ENCODE data around the gene RNF44. TPM values are rescaled to one million over a fixed set of nuclear protein-coding genes. Genes with fewer than 3 reads are reported as not detected.

RNF44 gene
- total RNA-seq, 1 experiment from 2014 or later: 5.6 TPM

DNA sequence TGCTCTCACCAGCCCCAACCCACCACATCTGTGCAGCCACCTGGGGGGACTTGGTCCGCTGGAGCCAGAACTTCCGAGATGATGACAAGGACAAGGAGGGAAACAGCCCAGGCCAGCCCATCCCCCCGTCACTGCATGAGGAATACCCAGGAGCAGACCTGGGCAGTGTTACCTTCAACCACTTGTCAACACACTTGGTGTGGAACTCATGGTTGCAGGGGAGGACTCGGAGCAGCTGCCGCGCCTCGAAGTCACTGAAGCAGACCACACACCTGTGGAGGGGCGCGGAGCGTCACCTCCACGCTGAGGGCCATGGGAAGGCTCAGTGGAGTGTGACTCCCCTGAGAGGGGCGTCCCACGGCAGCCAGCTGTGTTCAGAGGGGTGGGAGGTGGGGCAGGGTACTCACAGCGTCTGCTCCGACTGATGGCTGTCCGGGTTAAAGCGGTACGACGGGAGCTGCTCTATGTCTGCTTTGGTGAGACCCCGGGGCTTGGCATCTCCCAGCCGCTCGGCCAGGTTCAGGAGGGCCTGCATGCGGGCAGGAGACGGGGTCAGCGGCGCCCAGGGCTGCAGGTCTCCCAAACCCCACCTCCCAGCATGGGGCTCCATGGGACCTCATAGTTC, 8.0 kb downstream of the RNF44 start:
- Histone ChIP-seq H3K27me3 (replicated peaks) (no peaks in the 10 kb centered on the region), H3K36me3 (peaks cover 31% of the 10 kb centered on the region), H3K4me1 (replicated peaks) (peaks cover 35% of the 10 kb centered on the region), H3K4me3 (no peak overlapping the region), H3K27ac (no peak overlapping the region), H3K9me3 (replicated peaks) (no peaks in the 10 kb centered on the region)
- DNase-seq (ENCODE audit: low read depth in 1 of 2, low spot score in 2 of 2): no peak

DNA sequence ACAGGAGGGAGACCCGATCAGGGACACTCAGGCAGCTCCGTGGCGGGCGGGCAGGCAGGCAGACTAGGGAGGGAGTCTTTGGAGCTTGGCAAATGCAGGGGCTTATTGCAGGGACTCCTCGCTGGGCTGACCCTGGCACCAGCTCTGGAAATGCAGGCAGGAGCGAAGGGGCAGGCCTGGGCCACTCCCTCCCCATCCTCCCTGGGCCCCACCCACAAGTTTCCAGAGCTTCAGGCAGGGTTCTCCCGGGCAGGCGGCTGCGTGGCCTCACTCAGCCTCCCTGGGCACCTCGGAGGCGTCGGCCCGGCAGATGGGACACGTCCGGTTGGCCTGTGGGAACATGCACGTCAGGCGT, 8.5 kb downstream of the RNF44 start:
- Histone ChIP-seq H3K27ac (no peak overlapping the region), H3K4me3 (no peak overlapping the region), H3K9me3 (replicated peaks) (no peaks in the 10 kb centered on the region), H3K4me1 (replicated peaks) (peaks cover 30% of the 10 kb centered on the region), H3K36me3 (peaks cover 31% of the 10 kb centered on the region), H3K27me3 (replicated peaks) (no peaks in the 10 kb centered on the region)
- no peak for DNase-seq (ENCODE audit: low read depth in 1 of 2, low spot score in 2 of 2)

DNA sequence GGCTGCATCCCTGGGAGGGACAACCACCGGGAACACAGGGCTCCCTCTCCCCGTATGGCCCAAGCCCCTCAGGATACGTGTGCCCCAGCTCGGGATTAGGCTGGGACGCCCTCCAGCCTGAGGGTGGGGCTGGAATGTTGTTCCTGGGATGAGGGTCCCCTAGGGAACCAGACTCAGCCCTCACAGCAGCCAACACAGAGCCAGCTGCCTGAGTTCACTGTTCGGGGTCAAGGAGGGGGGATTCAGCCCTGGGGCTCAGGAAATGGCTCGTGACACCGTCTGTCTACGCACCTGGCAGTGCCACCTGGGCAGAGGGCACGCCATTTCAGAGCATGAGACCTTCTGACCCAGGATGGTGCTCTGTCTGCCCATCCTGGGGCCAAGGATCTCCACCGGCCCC, 8.9 kb downstream of the RNF44 start:
- Histone ChIP-seq H3K4me3 (no peak overlapping the region), H3K9me3 (replicated peaks) (no peaks in the 10 kb centered on the region), H3K27ac (no peak overlapping the region), H3K4me1 (replicated peaks) (peaks cover 25% of the 10 kb centered on the region), H3K36me3 (peaks cover 31% of the 10 kb centered on the region), H3K27me3 (replicated peaks) (no peaks in the 10 kb centered on the region)
- no peak for DNase-seq (ENCODE audit: low read depth in 1 of 2, low spot score in 2 of 2)

DNA sequence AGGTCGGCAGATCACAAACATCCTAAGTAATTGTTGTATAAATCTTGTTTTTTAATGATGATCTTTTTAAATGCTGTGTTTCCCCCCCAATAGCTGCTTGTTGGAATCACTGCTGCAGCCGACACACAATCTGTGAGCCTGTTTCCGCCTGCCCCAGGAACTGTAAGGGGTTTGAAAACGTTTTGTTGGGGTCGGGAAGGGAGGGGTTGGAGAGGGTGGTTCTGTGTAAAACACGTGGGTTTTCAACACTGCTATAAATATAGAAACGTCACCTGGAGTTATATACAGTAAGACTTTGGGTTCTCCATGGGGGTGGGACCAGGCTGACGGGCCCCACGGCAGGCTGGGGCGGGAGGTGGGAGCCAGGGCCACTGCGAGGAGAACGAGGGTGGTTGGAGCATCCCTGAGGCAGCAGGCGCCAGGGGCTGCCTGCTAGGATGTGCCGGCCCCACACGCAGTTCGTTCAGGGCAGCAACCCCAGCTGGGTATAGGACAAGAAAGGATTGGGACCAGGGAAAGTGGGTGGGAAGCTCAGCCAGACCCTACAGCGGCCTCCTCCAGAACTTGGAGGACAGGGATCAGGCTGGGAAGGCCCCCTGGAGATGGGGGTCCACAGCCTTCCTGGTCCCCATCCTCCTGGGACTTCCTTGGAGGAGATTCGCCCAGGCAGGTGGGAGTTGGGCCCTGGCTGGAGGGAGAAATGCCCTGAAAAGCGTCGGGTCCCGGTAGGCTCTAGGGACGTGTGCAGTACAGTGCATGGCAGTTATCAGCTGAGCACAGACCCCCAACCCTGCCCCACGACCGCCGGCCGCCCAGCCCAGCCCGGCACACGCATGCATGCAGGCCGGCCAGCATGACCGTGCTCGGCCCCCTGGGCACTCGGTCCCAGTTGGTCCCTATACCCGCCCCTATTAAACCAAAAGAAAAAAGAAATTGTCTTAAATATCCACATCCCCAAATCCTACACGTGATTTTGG, 9.7 kb downstream of the RNF44 start:
- Histone ChIP-seq H3K36me3 (peaks cover 31% of the 10 kb centered on the region), H3K9me3 (replicated peaks) (no peaks in the 10 kb centered on the region), H3K4me1 (replicated peaks) (peaks cover 19% of the 10 kb centered on the region), H3K4me3 (no peak overlapping the region), H3K27ac (no peak overlapping the region), H3K27me3 (replicated peaks) (no peaks in the 10 kb centered on the region)
- DNase-seq (ENCODE audit: low read depth in 1 of 2, low spot score in 2 of 2): no peak

DNA sequence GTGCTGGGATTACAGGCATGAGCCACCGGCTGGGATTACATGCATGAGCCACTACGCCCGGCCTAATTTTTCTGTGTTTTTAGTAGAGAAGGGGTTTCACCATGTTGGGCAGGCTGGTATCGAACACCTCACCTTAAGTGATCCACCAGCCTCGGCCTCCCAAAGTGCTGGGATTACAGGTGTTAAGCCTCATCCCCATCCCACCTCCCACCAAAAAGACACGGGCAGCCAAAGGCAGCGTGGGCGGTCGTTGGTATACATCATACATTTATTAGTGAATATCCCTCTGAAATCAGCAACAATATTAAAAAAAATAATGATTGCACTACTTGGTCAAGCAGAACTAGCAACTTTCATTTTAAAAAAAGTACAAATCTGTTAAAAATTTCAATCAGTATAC, 10.7 kb downstream of the RNF44 start:
- H3K27me3 ChIP-seq (replicated peaks): no peaks in the 10 kb centered on the region
- DNase-seq (ENCODE audit: low read depth in 1 of 2, low spot score in 2 of 2): no peak
- H3K27ac ChIP-seq: no peak overlapping the region

DNA sequence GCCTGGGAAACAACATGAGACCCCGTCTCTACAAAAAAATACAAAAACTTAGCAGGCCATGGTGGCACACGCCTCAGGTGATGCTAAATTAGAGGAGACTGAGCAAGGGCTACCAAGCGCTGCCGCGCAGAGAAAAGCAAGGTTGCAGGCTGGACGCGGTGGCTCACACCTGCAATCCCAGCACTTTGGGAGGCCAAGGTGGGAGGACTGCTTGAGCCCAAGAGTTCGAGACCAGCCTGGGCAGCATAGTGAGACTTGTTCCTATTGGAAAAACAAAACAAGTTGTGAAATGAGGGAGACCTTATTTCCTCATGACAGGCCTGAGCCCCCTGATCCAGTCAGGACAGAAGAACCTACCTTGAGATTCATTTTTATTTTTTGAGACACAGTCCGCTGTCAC, 11.5 kb downstream of the RNF44 start:
- Histone ChIP-seq H3K4me1 (replicated peaks) (peaks cover 5% of the 10 kb centered on the region), H3K4me3 (no peak overlapping the region), H3K9me3 (replicated peaks) (no peaks in the 10 kb centered on the region), H3K36me3 (peaks cover 20% of the 10 kb centered on the region), H3K27me3 (replicated peaks) (no peaks in the 10 kb centered on the region), H3K27ac (no peak overlapping the region)
- DNase-seq (ENCODE audit: low read depth in 1 of 2, low spot score in 2 of 2): no peak

More for the DNA sequence above, 10.7 kb downstream of the RNF44 start:
- H3K9me3 ChIP-seq (replicated peaks): no peaks in the 10 kb centered on the region
- H3K4me1 ChIP-seq (replicated peaks): peaks cover 13% of the 10 kb centered on the region
- no peak overlapping the region for H3K4me3 ChIP-seq
- H3K36me3 ChIP-seq: peaks cover 26% of the 10 kb centered on the region

DNA sequence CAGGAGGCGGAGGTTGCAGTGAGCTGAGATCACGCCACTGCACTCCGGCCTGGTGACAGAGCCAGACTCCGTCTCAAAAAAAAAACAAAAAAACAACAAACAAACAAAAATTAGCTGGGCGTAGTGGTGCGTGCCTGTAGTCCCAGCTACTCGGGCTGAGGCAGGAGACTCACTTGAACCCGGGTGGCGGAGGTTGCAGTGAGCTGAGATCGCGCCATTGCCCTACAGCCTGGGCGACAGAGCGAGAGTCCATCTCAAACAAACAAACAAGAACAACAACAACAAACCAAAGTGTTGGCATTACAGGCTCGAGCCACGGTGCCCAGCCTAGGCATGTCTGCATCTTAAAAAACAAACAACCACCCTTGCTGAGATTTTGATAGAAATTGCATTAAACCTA, 12.2 kb downstream of the RNF44 start:
- Histone ChIP-seq H3K4me3 (no peak overlapping the region), H3K9me3 (replicated peaks) (no peaks in the 10 kb centered on the region), H3K4me1 (replicated peaks) (no peaks in the 10 kb centered on the region; the same call in 1 of the 2 replicates), H3K27me3 (replicated peaks) (no peaks in the 10 kb centered on the region), H3K36me3 (peaks cover 18% of the 10 kb centered on the region), H3K27ac (no peak overlapping the region)
- no peak for DNase-seq (ENCODE audit: low read depth in 1 of 2, low spot score in 2 of 2)

DNA sequence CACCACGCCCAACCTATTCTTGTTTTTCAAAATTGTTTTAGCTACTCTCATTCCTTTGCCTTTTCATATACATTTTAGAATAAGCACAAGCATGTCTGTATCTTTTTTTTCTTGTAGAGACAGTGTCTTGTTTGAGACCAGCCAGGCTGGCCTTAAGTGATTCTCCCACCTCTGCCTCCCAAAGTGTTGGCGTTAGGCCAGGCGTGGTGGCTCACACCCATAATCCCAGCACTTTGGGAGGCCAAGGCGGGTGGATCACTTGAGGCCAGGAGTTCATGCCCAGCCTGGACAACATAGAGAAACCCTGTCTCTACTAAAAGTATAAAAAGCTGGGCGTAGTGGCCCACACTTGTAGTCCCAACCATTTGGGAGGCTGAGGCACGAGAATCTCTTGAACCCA, 13.1 kb downstream of the RNF44 start:
- peaks cover 11% of the 10 kb centered on the region for H3K36me3 ChIP-seq
- H3K4me1 ChIP-seq (replicated peaks): no peaks in the 10 kb centered on the region
- no peak overlapping the region for H3K27ac ChIP-seq
- H3K27me3 ChIP-seq (replicated peaks): no peaks in the 10 kb centered on the region
- no peak for DNase-seq (ENCODE audit: low read depth in 1 of 2, low spot score in 2 of 2)
- no peak overlapping the region for H3K4me3 ChIP-seq
- H3K9me3 ChIP-seq (replicated peaks): no peaks in the 10 kb centered on the region

DNA sequence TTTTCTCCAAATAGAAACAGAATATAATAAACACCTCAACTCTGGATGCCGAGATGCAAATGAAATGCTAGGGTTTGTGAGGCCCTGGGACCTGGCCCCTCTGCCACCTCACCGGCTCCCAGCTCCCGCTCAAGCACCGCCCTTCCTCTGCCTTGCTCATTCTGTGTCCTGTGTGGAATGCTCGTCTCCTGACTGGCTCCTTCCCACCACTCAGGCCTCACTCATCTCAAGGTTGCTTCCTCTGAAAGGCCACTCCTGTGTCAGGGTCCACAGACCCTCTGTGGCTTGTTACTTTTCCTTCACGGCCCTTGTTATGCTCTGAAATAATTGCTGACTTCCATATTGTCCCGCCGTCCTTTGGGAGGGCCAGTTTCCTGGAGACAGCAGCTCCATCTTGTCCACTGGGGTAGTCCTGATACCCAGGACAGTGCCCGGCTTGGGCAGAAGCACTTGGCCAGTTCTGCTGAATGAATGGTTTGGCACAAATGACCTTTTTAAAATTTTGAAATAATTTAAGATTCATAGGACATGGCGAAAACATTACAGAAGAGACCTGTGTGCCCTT, 15.4 kb downstream of the RNF44 start:
- Histone ChIP-seq H3K27ac (no peak overlapping the region), H3K9me3 (replicated peaks) (no peaks in the 10 kb centered on the region), H3K4me3 (no peak overlapping the region), H3K36me3 (no peaks in the 10 kb centered on the region), H3K27me3 (replicated peaks) (no peaks in the 10 kb centered on the region), H3K4me1 (replicated peaks) (no peaks in the 10 kb centered on the region)
- DNase-seq (ENCODE audit: low read depth in 1 of 2, low spot score in 2 of 2): no peak

DNA sequence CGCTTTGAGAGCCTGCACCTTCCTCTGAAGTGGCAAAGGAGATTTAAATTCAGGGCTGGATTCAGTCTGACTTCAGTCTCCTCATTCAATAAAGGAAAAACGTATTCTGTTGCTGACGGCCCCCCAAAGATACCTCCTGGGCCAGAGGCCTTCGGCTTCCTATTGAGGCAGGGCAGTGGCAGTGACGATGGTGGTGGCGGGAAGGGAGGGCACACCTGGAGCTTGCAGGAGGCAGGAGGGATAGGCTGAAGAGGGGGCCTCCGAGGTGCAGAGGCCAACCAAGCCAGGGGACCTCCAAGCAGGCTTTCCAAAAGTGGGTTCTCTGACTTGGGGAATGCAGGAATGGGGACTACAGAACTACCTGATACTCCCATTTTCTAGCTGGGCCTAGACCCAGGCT, 15.9 kb downstream of the RNF44 start:
- DNase-seq (ENCODE audit: low read depth in 1 of 2, low spot score in 2 of 2): no peak
- H3K4me1 ChIP-seq (replicated peaks): no peaks in the 10 kb centered on the region
- H3K27me3 ChIP-seq (replicated peaks): no peaks in the 10 kb centered on the region
- H3K4me3 ChIP-seq: no peak overlapping the region
- H3K36me3 ChIP-seq: no peaks in the 10 kb centered on the region
- H3K9me3 ChIP-seq (replicated peaks): no peaks in the 10 kb centered on the region
- no peak overlapping the region for H3K27ac ChIP-seq

DNA sequence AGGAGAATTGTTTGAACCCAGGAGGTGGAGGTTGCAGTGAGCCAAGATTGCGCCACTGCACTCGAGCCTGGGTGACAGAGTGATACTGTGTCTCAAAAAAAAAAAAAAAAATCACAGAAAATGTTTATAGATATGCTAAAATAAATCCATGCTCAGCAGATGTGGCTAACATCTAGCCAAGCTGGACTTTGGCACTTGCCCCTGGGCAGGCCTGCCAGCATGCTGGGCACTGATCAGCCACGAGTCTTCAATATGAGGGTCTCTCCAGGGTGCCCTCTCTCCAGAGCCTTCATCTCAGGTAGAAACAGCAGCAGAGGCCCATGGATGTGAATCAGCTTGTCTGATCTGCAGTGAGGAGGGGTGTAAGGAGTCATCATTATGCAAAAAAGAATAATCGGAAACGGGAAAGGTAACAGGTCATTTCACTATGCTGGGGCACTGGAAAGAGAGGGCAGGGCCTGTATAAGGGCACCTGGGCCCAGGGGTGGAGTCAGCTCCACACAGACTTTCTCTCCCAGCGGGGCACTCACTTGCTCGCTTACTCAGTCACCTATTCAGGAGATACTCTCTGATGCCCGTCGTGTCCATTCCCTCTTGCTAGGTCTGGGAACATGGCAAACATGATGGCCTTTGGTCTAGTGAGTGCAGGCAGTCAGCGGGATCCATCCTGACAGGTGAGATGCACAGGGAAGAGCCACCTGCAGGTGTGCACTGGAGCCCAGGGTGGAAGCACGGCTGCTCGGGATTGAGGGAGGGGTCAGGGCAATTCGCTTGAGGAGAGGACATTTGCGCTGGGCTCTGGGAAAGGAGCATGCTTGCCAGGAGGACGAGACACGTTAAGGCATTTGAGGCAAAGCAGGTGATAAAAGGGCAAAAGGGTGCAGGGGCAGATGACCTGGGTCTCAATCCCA, 17.1 kb downstream of the RNF44 start:
- Histone ChIP-seq H3K4me3 (no peak overlapping the region), H3K4me1 (replicated peaks) (no peaks in the 10 kb centered on the region), H3K27me3 (replicated peaks) (no peaks in the 10 kb centered on the region), H3K27ac (no peak overlapping the region), H3K9me3 (replicated peaks) (no peaks in the 10 kb centered on the region), H3K36me3 (no peaks in the 10 kb centered on the region)
- no peak for DNase-seq (ENCODE audit: low read depth in 1 of 2, low spot score in 2 of 2)

DNA sequence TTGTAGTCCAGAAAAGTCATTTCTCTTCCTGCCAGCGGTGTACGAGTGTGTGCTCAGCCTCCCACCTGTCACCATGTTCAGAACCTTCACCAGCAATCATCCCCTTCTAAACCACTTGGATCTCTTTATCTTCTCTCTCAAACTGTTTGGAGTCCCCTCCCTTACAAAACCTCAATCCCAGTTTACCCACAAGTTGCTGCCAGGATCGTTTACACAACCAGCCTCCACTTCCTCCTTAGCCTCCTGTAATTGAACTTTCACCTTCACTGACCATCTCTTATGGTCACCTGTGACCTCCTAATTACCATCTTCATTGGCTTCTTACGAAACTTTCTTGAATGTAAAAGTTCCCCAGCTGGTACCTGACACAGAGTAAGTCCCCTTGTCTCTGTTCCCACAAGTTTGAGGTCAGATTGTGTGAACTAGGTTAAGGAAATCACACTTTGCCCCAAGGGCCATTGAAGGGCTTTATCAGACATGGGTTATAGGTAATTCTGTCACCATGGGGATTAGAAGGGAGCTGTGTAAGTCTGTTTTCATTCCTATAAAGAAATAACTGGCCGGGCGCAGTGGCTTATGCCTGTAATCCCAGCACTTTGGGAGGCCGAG, 20.0 kb downstream of the RNF44 start:
- H3K4me3 ChIP-seq: no peak overlapping the region
- no peaks in the 10 kb centered on the region for H3K27me3 ChIP-seq (replicated peaks)
- peaks cover 3% of the 10 kb centered on the region; the same call in 1 of the 2 replicates for H3K36me3 ChIP-seq

DNA sequence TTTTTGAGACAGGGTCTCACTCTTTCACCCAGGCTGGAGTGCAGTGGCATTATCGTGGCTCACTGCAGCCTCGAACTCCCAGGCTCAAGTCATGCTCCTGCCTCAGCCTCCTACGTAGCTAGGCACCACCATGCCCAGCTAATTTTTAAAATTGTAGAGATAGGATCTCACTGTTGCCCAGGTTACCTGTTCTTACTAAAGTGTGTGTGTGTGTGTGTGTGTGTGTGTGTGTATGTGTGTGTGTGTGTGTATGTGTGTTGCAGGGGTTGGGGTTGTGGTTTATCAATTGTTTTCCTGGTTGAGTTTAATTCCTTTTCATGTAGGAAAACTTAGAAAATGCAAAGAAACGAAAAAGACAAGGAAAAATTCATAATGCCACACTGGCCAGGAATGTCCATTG, 21.8 kb downstream of the RNF44 start:
- Histone ChIP-seq H3K36me3 (peaks cover 5% of the 10 kb centered on the region), H3K4me1 (replicated peaks) (0 out of 2 replicates have a peak, but pooled peaks cover 2% of the 10 kb centered on the region), H3K27ac (no peak overlapping the region), H3K9me3 (replicated peaks) (no peaks in the 10 kb centered on the region), H3K27me3 (replicated peaks) (no peaks in the 10 kb centered on the region), H3K4me3 (no peak overlapping the region)
- no peak for DNase-seq (ENCODE audit: low read depth in 1 of 2, low spot score in 2 of 2)

More for the DNA sequence above, 20.0 kb downstream of the RNF44 start:
- H3K27ac ChIP-seq: no peak overlapping the region
- no peak for DNase-seq (ENCODE audit: low read depth in 1 of 2, low spot score in 2 of 2)
- no peaks in the 10 kb centered on the region for H3K9me3 ChIP-seq (replicated peaks)
- H3K4me1 ChIP-seq (replicated peaks): 0 out of 2 replicates have a peak, but pooled peaks cover 2% of the 10 kb centered on the region

Data from SJSA1 (cell line).